ENCODE results near the gene CACNA2D3. TPM values are rescaled to one million over a fixed set of nuclear protein-coding genes. Genes with fewer than 3 reads are reported as not detected.

The CACNA2D3 gene
- total and polyA plus RNA-seq, 4 donors: 0.06 to 0.37 (median 0.08) TPM; not detected in 1

GRCh38 chr3:54608041-54608440 lies 485.7 kb downstream of the CACNA2D3 start:
- no peaks in the 10 kb centered on the region for H3K27me3 ChIP-seq (ENCODE audit: control insufficient read depth in 4 of 4, insufficient read depth in 4 of 4, low read length in 3 of 4)
- no peaks in the 10 kb centered on the region for H3K4me1 ChIP-seq (ENCODE audit: control insufficient read depth in 4 of 4, insufficient read depth in 4 of 4, low read length in 3 of 4)
- no peak overlapping the region for H3K4me3 ChIP-seq (ENCODE audit: low read depth in 1 of 3, low read length in 3 of 3)
- no peak overlapping the region for H3K27ac ChIP-seq (ENCODE audit: low read depth in 1 of 2, low read length in 2 of 2)
- TF ChIP-seq FOXA1 (IDR thresholded peaks at IDR 0.05) (no peak), CTCF (IDR thresholded peaks at IDR 0.05; ENCODE audit: low read depth, low read length, missing input control) (no peak), RAD21 (IDR thresholded peaks at IDR 0.05) (no peak), NR2F2 (IDR thresholded peaks at IDR 0.05) (no peak), HNF4G (IDR thresholded peaks at IDR 0.05) (no peak), SP1 (IDR thresholded peaks at IDR 0.05) (no peak), ZBTB33 (IDR thresholded peaks at IDR 0.05) (no peak), REST (IDR thresholded peaks at IDR 0.05) (no peak), HNF4A (conservative IDR thresholded peaks at IDR 0.05) (no peak), JUND (IDR thresholded peaks at IDR 0.05) (no peak), FOXA2 (IDR thresholded peaks at IDR 0.05) (no peak), YY1 (IDR thresholded peaks at IDR 0.05) (no peak), MAX (IDR thresholded peaks at IDR 0.05) (no peak), RXRA (IDR thresholded peaks at IDR 0.05) (no peak), EGR1 (IDR thresholded peaks at IDR 0.05; ENCODE audit: low read depth in 2 of 2) (no peak), GABPA (IDR thresholded peaks at IDR 0.05 in 1 of 2, conservative IDR thresholded peaks at IDR 0.05 in 1 of 2) (no peak)
- H3K36me3 ChIP-seq (ENCODE audit: control insufficient read depth in 4 of 4, insufficient read depth in 3 of 4, low read depth in 1 of 4, low read length in 3 of 4): no peaks in the 10 kb centered on the region
- no peak for DNase-seq (ENCODE audit: low spot score)
- H3K9ac ChIP-seq (ENCODE audit: low read depth in 1 of 2, low read length in 2 of 2): no peak overlapping the region
- peaks cover 0 to 3% (median 0%) of the 10 kb centered on the region in 4 donors for H3K9me3 ChIP-seq (ENCODE audit: control insufficient read depth in 4 of 4, low read length in 3 of 4)

GRCh38 chr3:54619053-54619452 lies 496.7 kb downstream of the CACNA2D3 start:
- H3K27ac ChIP-seq (ENCODE audit: low read depth in 1 of 2, low read length in 2 of 2): no peak overlapping the region
- H3K9ac ChIP-seq (ENCODE audit: low read depth in 1 of 2, low read length in 2 of 2): no peak overlapping the region
- no peak for DNase-seq (ENCODE audit: low spot score)
- no peak overlapping the region for H3K4me3 ChIP-seq (ENCODE audit: low read depth in 1 of 3, low read length in 3 of 3)
- H3K9me3 ChIP-seq (ENCODE audit: control insufficient read depth in 4 of 4, low read length in 3 of 4): peaks cover 0 to 1% (median 0%) of the 10 kb centered on the region in 4 donors
- peaks cover 0 to 2% (median 0%) of the 10 kb centered on the region in 4 donors for H3K27me3 ChIP-seq (ENCODE audit: control insufficient read depth in 4 of 4, insufficient read depth in 4 of 4, low read length in 3 of 4)
- TF ChIP-seq YY1 (IDR thresholded peaks at IDR 0.05) (no peak), ATF3 (IDR thresholded peaks at IDR 0.05) (no peak), SP1 (IDR thresholded peaks at IDR 0.05) (no peak), JUND (IDR thresholded peaks at IDR 0.05) (no peak), ZBTB33 (IDR thresholded peaks at IDR 0.05) (no peak), GABPA (IDR thresholded peaks at IDR 0.05 in 1 of 2, conservative IDR thresholded peaks at IDR 0.05 in 1 of 2) (no peak), TAF1 (conservative IDR thresholded peaks at IDR 0.05) (no peak), HNF4A (conservative IDR thresholded peaks at IDR 0.05) (no peak), RAD21 (IDR thresholded peaks at IDR 0.05) (no peak), FOXA2 (IDR thresholded peaks at IDR 0.05) (no peak), NR2F2 (IDR thresholded peaks at IDR 0.05) (no peak), MAX (IDR thresholded peaks at IDR 0.05) (no peak), FOXA1 (IDR thresholded peaks at IDR 0.05) (no peak), REST (IDR thresholded peaks at IDR 0.05) (no peak)
- no peaks in the 10 kb centered on the region for H3K36me3 ChIP-seq (ENCODE audit: control insufficient read depth in 4 of 4, insufficient read depth in 3 of 4, low read depth in 1 of 4, low read length in 3 of 4)
- WGBS: 84% methylated on average over 4 of the region's 4 CpGs
- H3K4me1 ChIP-seq (ENCODE audit: control insufficient read depth in 4 of 4, insufficient read depth in 4 of 4, low read length in 3 of 4): no peaks in the 10 kb centered on the region
